Activated naive CD8-positive, alpha-beta T cell (primary cell): ENCODE results near the gene CDCA7.
"Not testable (repeated sequence)": the region's sequence is repeated elsewhere in the genome, so short reads cannot be mapped to it uniquely, and the experiment has no call there.

ENCODE experiments used
- H3K27ac Mint-ChIP-seq: one replicate; pipeline ENCODE4 v1.8.0; 2021; ENCODE audit warnings: mixed read lengths
- H3K27me3 Mint-ChIP-seq: one replicate; pipeline ENCODE4 v1.8.0; 2021; ENCODE audit warnings: mixed read lengths
- H3K36me3 Mint-ChIP-seq: one replicate; pipeline ENCODE4 v1.8.0; 2021; ENCODE audit warnings: mixed read lengths
- H3K4me1 Mint-ChIP-seq: one replicate; pipeline ENCODE4 v1.8.0; 2021; ENCODE audit warnings: low read depth, mixed read lengths
- H3K4me3 Mint-ChIP-seq: one replicate; pipeline ENCODE4 v1.8.0; 2021; ENCODE audit warnings: mild to moderate bottlenecking, mixed read lengths
- H3K9me3 Mint-ChIP-seq: one replicate; pipeline ENCODE4 v1.8.0; 2021; ENCODE audit warnings: low read depth, mixed read lengths

Gene CDCA7

GRCh38 chr2:173354582-173355131 lies at the start of gene CDCA7:
CDCA7 (plus strand) TSS chr2:173354872; CDS start chr2:173354964, 92 bp downstream.
- Mint-ChIP-seq H3K27ac (peak within 1 kb of the TSS; percentile 92), H3K9me3 (no peaks in the 10 kb centered on the region), H3K27me3 (peaks cover 34% of the 10 kb centered on the region), H3K4me3 (peak within 1 kb of the TSS; percentile 90), H3K4me1 (peaks cover 21% of the 10 kb centered on the region), H3K36me3 (no peaks in the 10 kb centered on the region)

GRCh38 chr2:173305303-173305702 lies 49.4 kb upstream of the CDCA7 start:
- Mint-ChIP-seq H3K27me3 (peaks cover 4% of the 10 kb centered on the region), H3K4me3 (no peak overlapping the region), H3K9me3 (no peaks in the 10 kb centered on the region), H3K4me1 (no peaks in the 10 kb centered on the region), H3K36me3 (no peaks in the 10 kb centered on the region), H3K27ac (no peak overlapping the region)

GRCh38 chr2:173307293-173307692 lies 47.4 kb upstream of the CDCA7 start:
- no peaks in the 10 kb centered on the region for H3K9me3 Mint-ChIP-seq
- H3K27me3 Mint-ChIP-seq, result no peaks in the 10 kb centered on the region
- no peak overlapping the region for H3K4me3 Mint-ChIP-seq
- H3K36me3 Mint-ChIP-seq, result no peaks in the 10 kb centered on the region
- no peak overlapping the region for H3K27ac Mint-ChIP-seq
- H3K4me1 Mint-ChIP-seq, result no peaks in the 10 kb centered on the region

- H3K36me3 Mint-ChIP-seq, H3K4me1 Mint-ChIP-seq: not testable (repeated sequence)
These were observed 45.3 kb upstream of the CDCA7 start for GRCh38 chr2:173309370-173309769.

GRCh38 chr2:173311844-173312606 lies 42.6 kb upstream of the CDCA7 start:
- H3K27me3 Mint-ChIP-seq, result peaks cover 2% of the 10 kb centered on the region
- no peaks in the 10 kb centered on the region for H3K9me3 Mint-ChIP-seq
- H3K4me1 Mint-ChIP-seq, result no peaks in the 10 kb centered on the region
- no peak overlapping the region for H3K27ac Mint-ChIP-seq
- no peak overlapping the region for H3K4me3 Mint-ChIP-seq
- no peaks in the 10 kb centered on the region for H3K36me3 Mint-ChIP-seq

More at GRCh38 chr2:173309370-173309769, 45.3 kb upstream of the CDCA7 start:
- H3K4me3 Mint-ChIP-seq, H3K27me3 Mint-ChIP-seq, H3K27ac Mint-ChIP-seq, H3K9me3 Mint-ChIP-seq: not testable (repeated sequence)

GRCh38 chr2:173323371-173323770 lies 31.3 kb upstream of the CDCA7 start:
- Mint-ChIP-seq H3K9me3 (peaks cover 18% of the 10 kb centered on the region), H3K4me1 (no peaks in the 10 kb centered on the region), H3K4me3 (no peak overlapping the region), H3K36me3 (peaks cover 2% of the 10 kb centered on the region), H3K27ac (no peak overlapping the region), H3K27me3 (peaks cover 2% of the 10 kb centered on the region)

GRCh38 chr2:173326806-173327205 lies 27.9 kb upstream of the CDCA7 start:
- peaks cover 12% of the 10 kb centered on the region for H3K36me3 Mint-ChIP-seq
- no peak overlapping the region for H3K27ac Mint-ChIP-seq
- no peaks in the 10 kb centered on the region for H3K4me1 Mint-ChIP-seq
- peaks cover 4% of the 10 kb centered on the region for H3K27me3 Mint-ChIP-seq
- no peak overlapping the region for H3K4me3 Mint-ChIP-seq
- H3K9me3 Mint-ChIP-seq, result peaks cover 23% of the 10 kb centered on the region

- no peak overlapping the region for H3K27ac Mint-ChIP-seq
- H3K4me1 Mint-ChIP-seq, result no peaks in the 10 kb centered on the region
- H3K36me3 Mint-ChIP-seq, result peaks cover 12% of the 10 kb centered on the region
- H3K27me3 Mint-ChIP-seq, result peaks cover 4% of the 10 kb centered on the region
- H3K4me3 Mint-ChIP-seq, result no peak overlapping the region
- peaks cover 25% of the 10 kb centered on the region for H3K9me3 Mint-ChIP-seq
These were observed 27.3 kb upstream of the CDCA7 start for GRCh38 chr2:173327421-173327820.

GRCh38 chr2:173333003-173333402 lies 21.7 kb upstream of the CDCA7 start:
- H3K36me3 Mint-ChIP-seq, result peaks cover 18% of the 10 kb centered on the region
- H3K4me1 Mint-ChIP-seq, H3K4me3 Mint-ChIP-seq, H3K27ac Mint-ChIP-seq, H3K27me3 Mint-ChIP-seq: not testable (repeated sequence)
- H3K9me3 Mint-ChIP-seq, result peaks cover 32% of the 10 kb centered on the region

GRCh38 chr2:173339807-173340206 lies 14.9 kb upstream of the CDCA7 start:
- Mint-ChIP-seq H3K9me3 (no peaks in the 10 kb centered on the region), H3K4me1 (no peaks in the 10 kb centered on the region), H3K4me3 (no peak overlapping the region), H3K27ac (no peak overlapping the region), H3K27me3 (peaks cover 8% of the 10 kb centered on the region), H3K36me3 (no peaks in the 10 kb centered on the region)

- Mint-ChIP-seq H3K4me1 (no peaks in the 10 kb centered on the region), H3K9me3 (peaks cover 4% of the 10 kb centered on the region)
These were observed 10.8 kb upstream of the CDCA7 start for GRCh38 chr2:173343921-173344320.

GRCh38 chr2:173346035-173346434 lies 8.6 kb upstream of the CDCA7 start:
- no peak overlapping the region for H3K4me3 Mint-ChIP-seq
- H3K4me1 Mint-ChIP-seq, result no peaks in the 10 kb centered on the region
- no peaks in the 10 kb centered on the region for H3K36me3 Mint-ChIP-seq
- H3K27me3 Mint-ChIP-seq, result peaks cover 4% of the 10 kb centered on the region
- H3K9me3 Mint-ChIP-seq, result peaks cover 4% of the 10 kb centered on the region
- no peak overlapping the region for H3K27ac Mint-ChIP-seq

More at GRCh38 chr2:173343921-173344320, 10.8 kb upstream of the CDCA7 start:
- no peak overlapping the region for H3K27ac Mint-ChIP-seq
- H3K4me3 Mint-ChIP-seq, result no peak overlapping the region
- peaks cover 5% of the 10 kb centered on the region for H3K27me3 Mint-ChIP-seq
- no peaks in the 10 kb centered on the region for H3K36me3 Mint-ChIP-seq

GRCh38 chr2:173347305-173348168 lies 7.1 kb upstream of the CDCA7 start:
- H3K27me3 Mint-ChIP-seq, result peaks cover 11% of the 10 kb centered on the region
- no peak overlapping the region for H3K4me3 Mint-ChIP-seq

GRCh38 chr2:173349287-173349686 lies 5.4 kb upstream of the CDCA7 start:
- Mint-ChIP-seq H3K4me1 (peaks cover 6% of the 10 kb centered on the region), H3K9me3 (peaks cover 4% of the 10 kb centered on the region), H3K36me3 (no peaks in the 10 kb centered on the region), H3K27me3 (peaks cover 25% of the 10 kb centered on the region), H3K27ac (no peak overlapping the region), H3K4me3 (no peak overlapping the region)

More at GRCh38 chr2:173347305-173348168, 7.1 kb upstream of the CDCA7 start:
- Mint-ChIP-seq H3K36me3 (no peaks in the 10 kb centered on the region), H3K27ac (no peak overlapping the region), H3K9me3 (peaks cover 4% of the 10 kb centered on the region), H3K4me1 (no peaks in the 10 kb centered on the region)

GRCh38 chr2:173350383-173350782 lies 4.3 kb upstream of the CDCA7 start:
- no peak overlapping the region for H3K27ac Mint-ChIP-seq
- no peaks in the 10 kb centered on the region for H3K36me3 Mint-ChIP-seq
- H3K9me3 Mint-ChIP-seq, result peaks cover 4% of the 10 kb centered on the region
- peaks cover 8% of the 10 kb centered on the region for H3K4me1 Mint-ChIP-seq
- peaks cover 26% of the 10 kb centered on the region for H3K27me3 Mint-ChIP-seq
- no peak overlapping the region for H3K4me3 Mint-ChIP-seq
